ENCODE results near the gene URGCP.
"Not testable (repeated sequence)": the region's sequence is repeated elsewhere in the genome, so short reads cannot be mapped to it uniquely, and the experiment has no call there.

URGCP gene

DNA sequence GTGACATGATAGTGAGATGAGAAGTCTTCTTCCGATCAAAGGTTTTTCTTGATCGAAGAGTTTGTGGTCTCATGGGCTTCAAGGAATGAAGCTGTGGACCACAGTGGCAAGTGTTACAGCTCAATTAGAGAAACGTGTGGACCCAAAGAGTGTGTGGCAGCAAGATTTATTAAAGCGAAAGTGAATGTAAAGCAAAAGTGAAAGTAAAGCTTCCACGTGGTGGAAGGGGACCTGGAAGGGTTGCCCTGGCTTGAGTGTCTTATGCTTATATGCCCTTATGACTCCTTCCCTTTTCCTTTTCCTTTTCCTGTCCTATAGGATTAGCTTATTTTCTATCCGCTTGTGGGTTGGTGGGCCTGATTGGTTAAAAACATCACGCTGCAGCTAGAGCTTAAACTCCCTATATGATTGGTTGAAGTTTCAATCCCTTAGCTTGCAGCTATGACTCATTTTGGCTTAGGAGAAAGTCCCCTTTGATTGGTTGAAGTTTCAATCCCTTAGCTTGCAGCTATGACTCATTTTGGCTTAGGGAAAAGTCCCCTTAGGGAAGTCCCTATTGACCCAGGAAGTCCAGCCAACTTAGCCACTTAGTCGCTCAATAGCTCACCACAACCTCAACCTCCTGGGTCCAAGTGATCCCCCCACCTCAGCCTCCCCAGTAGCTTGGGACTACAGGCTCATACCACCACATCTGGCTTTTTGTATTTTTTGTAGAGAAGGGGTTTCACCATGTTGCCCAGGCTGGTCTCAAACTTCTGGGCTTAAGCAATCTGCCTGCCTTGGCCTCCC is 71.7 kb downstream of the URGCP start:
- DNase-seq (ENCODE audit: low read depth in 2 of 2, low spot score in 1 of 2), result peak in 1 of 2 donors; percentile 12

DNA sequence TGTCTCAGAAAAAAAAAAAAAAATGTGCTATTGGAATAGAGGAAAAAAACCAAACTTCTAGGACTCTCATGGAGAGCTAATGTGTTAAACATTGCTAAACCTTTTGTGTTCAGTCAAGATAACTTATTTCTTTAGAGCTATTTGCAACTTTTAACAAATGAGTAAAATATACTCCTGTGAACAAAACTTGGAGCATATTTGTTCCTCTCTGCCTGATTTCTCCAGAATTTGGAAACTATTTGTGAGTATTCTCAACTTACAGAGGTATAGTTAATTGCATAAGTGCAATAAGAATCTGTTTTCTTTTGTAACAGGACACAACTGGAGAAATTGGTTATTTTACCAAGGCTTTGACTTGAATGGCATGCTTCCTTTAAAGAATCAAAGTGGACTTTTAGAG is 75.5 kb downstream of the URGCP start:
- not testable (repeated sequence) for DNase-seq (ENCODE audit: low read depth in 2 of 2, low spot score in 1 of 2)

All from stimulated activated CD8-positive, alpha-beta memory T cell treated with anti-CD3 and anti-CD28 coated beads, Interleukin-4, amount 100 ng/mL, for 4 hours (primary cell).